Measurements from ENCODE around the gene KLHL5. TPM values are rescaled to one million over a fixed set of nuclear protein-coding genes. Genes with fewer than 3 reads are reported as not detected.

KLHL5 gene
- total RNA-seq, 4 donors from 2014 or later, result 19.7 to 27.3 (median 24.7) TPM

- no peak overlapping the region for H3K4me3 ChIP-seq (replicated peaks in 1 of 3)
- no peaks in the 10 kb centered on the region for H3K4me1 ChIP-seq
- 95 to 98% methylated on average over 3 of the region's 3 CpGs for WGBS, 2 donors
- no peaks in the 10 kb centered on the region for H3K36me3 ChIP-seq
- no peaks in the 10 kb centered on the region for H3K27me3 ChIP-seq
- no peaks in the 10 kb centered on the region for H3K9me3 ChIP-seq
- intact Hi-C loops (cut with DNase I), result no loop called here
- no peak for TF ChIP-seq POLR2A (IDR thresholded peaks at IDR 0.05)
- TF ChIP-seq CTCF (IDR thresholded peaks at IDR 0.05), result no peak
- no peak for DNase-seq
- no peak overlapping the region for H3K27ac ChIP-seq
These were observed 5.4 kb downstream of the KLHL5 start for GRCh38 chr4:39067451-39067850.

DNA sequence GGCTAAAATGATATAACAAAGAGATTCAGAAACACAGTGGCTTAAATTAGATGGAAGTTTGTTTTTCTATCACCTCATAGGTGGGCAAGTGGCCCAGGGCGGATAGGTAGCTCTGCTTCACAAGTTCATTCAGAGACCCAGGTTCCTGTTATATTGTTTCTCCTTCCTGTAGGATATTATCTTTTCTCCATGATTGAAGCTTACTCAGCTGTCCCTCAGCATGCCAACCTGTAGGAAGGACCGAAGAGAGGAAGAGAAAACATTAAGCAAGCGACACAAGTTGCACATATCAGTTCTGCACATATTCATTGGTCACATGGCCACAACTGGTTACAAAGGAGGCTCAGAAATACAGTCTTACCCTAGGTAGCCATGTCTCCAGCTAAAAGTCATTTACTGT, 6.9 kb downstream of the KLHL5 start:
- intact Hi-C loops (cut with DNase I), result no loop called here
- 65 to 78% methylated on average over 3 of the region's 3 CpGs for WGBS, 2 donors
- Histone ChIP-seq H3K27ac (no peak overlapping the region), H3K4me1 (no peaks in the 10 kb centered on the region), H3K4me3 (replicated peaks in 1 of 3) (no peak overlapping the region), H3K27me3 (no peaks in the 10 kb centered on the region), H3K9me3 (no peaks in the 10 kb centered on the region), H3K36me3 (no peaks in the 10 kb centered on the region)
- no peak for TF ChIP-seq CTCF (IDR thresholded peaks at IDR 0.05)
- TF ChIP-seq POLR2A (IDR thresholded peaks at IDR 0.05), result no peak
- no peak for DNase-seq

DNA sequence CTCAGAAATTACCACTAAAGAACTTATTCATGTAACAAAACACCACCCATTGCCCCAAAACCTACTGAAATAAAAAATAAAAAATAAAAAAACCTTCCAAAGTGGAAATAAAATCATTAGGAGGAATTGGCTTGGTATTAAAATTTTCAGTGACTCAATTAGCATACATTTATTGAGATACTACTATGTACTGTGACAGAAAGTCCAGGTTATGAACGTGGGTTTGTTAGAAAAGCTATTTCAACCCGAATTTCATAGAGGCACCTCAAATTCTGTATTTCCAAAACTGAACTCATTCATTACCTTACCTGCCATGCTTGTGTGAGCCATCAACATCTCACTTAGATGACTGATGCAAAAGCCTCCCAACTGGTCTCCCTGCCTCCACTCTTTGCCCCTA, 16.8 kb downstream of the KLHL5 start:
- H3K4me1 ChIP-seq, result no peaks in the 10 kb centered on the region
- WGBS, 2 donors, result 94 to 100% methylated on average over 2 of the region's 2 CpGs
- no peaks in the 10 kb centered on the region for H3K9me3 ChIP-seq
- H3K36me3 ChIP-seq, result peaks cover 0 to 4% of the 10 kb centered on the region in 2 donors
- no peak for TF ChIP-seq POLR2A (IDR thresholded peaks at IDR 0.05)
- no peak for TF ChIP-seq CTCF (IDR thresholded peaks at IDR 0.05)
- no peak overlapping the region for H3K27ac ChIP-seq
- H3K4me3 ChIP-seq (replicated peaks in 1 of 3), result no peak overlapping the region
- no peaks in the 10 kb centered on the region for H3K27me3 ChIP-seq
- DNase-seq, result no peak
- intact Hi-C loops (cut with DNase I), result no loop called here

DNA sequence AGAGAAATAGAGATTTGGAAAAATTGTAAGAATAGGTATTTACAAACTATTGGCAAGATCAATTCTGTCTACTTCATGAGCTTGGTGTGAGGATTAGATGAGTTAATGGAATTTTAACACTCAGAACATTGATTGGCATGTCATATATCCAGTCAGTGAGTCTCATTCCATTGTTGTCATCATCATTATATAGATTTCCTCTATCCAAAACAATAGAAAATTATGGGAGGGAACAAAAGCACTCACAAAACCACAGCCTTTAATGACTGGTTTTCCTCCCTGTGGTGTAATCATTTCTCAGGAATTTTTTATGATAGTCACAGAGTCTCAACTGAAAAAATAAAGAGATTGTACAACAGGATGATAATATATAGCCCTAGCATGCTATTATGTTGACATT, 21.1 kb downstream of the KLHL5 start:
- Histone ChIP-seq H3K4me3 (replicated peaks in 1 of 3) (no peak overlapping the region), H3K27me3 (no peaks in the 10 kb centered on the region), H3K4me1 (no peaks in the 10 kb centered on the region), H3K27ac (no peak overlapping the region), H3K9me3 (no peaks in the 10 kb centered on the region), H3K36me3 (peaks cover 0 to 4% of the 10 kb centered on the region in 2 donors)
- intact Hi-C loops (cut with DNase I), result no loop called here
- no peak for TF ChIP-seq CTCF (IDR thresholded peaks at IDR 0.05)
- no peak for TF ChIP-seq POLR2A (IDR thresholded peaks at IDR 0.05)
- DNase-seq, result no peak

- Histone ChIP-seq H3K9me3 (no peaks in the 10 kb centered on the region), H3K27ac (no peak overlapping the region), H3K27me3 (no peaks in the 10 kb centered on the region), H3K36me3 (peaks cover 0 to 4% of the 10 kb centered on the region in 2 donors), H3K4me1 (no peaks in the 10 kb centered on the region), H3K4me3 (replicated peaks in 1 of 3) (no peak overlapping the region)
- TF ChIP-seq CTCF (IDR thresholded peaks at IDR 0.05) (no peak), POLR2A (IDR thresholded peaks at IDR 0.05) (no peak)
- WGBS, 2 donors, result 96% methylated on average over 5 of the region's 5 CpGs
- intact Hi-C loops (cut with DNase I), result no loop called here
- DNase-seq, result no peak
These were observed 23.9 kb downstream of the KLHL5 start for GRCh38 chr4:39085891-39086290.
